HG03196 (cell line): ENCODE measurements around the gene VMAC.

Experiments
- ATAC-seq: cut with Tn5 transposase; IDR thresholded peaks from one replicate; pipeline ENCODE4 v1.9.1; 2021; ENCODE audit not compliant: unreplicated experiment

VMAC gene

DNA sequence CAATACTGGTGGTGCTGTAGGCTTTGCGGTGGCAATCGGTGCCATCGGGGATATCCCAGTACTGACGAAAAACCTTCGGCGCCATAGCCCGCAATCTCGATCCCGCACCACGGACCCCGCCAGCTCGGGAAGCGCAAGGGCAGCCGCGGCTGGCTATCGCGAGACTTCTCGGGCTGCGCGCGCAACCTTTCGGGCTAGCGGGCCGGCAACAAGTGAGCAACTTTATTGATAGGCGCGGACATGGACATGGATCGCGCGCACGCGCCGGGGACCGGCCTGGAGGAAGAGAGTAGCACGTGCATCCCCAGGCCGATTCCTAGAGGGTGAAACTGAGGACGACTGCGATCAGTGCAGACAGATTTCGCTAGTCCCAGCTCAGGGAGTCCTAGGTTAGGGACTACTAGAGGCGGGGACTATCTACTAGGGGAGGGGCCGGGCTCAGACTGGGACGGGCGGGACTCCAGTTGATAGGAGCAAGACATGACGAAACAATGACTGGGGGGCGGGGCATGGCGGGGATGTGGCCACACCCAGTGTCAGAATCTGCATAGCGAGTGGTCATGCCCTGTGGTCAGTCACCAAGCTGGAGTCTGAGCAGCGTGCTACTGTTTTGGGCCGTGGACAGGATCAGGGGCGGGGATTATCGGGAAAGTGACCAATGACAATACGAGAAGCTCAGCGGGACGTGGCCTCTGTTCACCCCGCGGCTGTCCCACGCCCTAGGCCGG, 884 bp upstream of the VMAC start, which contains the start of gene NDUFA11:
Gene NDUFA11, minus strand, starts transcription at position 167 of the 728 bp plus-strand sequence. Its CDS starts 82 bp downstream, at position 85.
- peak; percentile 26 for ATAC-seq

DNA sequence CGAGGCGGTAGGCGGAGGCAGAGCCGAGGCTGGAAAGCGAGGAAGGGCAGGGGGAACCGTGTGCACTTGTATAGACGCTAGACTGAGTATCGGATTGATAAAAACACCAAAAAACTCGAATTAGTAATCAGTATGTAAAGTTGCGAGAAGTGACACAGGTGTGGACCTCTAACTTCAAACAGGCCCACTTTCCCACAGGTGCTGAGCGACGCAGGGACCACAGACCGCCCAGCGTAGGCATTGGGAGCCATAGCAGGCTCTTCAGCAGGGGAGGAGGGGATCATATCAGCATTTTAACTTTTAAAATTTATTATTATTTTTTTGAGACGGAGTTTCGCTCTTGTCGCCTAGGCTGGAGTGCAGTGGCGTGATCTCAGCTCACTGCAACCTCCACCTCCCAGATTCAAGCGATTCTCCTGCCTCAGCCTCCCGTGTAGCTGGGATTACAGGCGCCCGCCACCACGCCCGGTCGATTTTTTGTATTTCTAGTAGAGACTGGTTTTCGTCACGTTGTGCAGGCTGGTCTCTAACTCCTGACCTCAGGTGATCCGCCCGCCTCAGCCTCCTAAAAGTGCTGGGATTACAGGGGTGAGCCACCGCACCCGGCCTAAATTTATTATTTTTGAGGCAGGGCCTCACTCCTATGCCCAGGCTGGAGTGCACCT, 574 bp downstream of the VMAC start:
- ATAC-seq = no peak

DNA sequence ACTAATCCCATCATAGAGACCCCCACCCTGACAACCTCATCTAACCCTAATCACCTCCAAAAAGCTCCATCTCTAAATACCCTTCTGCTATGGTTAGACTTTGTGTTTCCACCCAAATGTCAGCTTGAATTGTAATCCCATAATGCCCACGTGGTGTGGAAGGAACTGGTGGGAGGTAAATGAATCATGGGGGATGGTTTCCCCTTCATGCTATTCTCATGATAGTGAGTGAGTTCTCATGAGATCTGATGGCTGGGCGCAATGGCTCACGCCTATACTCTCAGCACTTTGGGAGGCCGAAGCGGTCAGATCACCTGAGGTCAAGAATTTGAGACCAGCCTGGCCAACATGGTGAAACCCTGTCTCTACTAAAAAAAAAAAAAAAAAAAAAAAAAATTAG, 2.6 kb downstream of the VMAC start:
- ATAC-seq = no peak

DNA sequence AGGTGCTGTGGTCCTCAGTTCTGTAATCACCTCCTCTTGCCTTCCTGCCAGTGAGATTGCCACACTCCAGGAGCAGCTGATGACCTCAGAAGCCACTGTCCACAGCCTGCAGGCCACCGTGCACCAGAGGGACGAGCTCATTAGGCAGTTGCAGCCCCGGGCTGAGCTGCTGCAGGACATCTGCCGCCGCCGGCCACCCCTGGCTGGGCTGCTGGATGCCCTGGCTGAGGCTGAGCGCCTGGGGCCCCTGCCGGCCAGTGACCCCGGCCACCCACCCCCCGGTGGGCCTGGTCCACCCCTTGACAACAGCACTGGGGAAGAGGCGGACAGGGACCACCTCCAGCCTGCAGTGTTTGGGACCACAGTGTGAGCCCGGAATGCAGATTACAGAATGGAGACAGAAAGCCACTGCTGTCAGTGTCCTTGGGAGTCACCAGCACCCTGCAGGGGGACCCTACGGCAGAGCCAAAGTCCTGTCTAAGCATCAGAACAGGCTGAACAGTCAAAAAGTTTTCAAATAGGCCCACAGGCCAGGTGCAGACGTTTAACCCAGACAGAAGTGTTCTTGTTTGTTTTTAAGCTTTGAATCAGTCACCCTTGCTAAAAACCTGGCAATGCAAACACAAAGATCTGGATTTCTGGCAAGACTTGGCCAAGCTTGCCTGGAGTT, 4.2 kb downstream of the VMAC start:
- ATAC-seq = no peak

DNA sequence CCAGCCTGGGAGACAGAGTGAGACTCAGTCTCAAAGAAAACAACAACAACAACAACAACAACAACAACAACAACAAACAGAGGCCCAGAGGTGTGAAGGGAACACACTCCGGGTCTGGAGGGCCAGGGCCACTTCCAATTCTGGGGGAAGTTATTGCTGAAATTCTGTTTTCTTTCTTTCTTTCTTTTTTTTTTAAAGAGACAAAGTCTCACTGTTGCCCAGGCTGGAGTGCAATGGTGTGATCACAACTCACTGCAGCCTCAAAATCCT, 5.9 kb downstream of the VMAC start:
- ATAC-seq = no peak

DNA sequence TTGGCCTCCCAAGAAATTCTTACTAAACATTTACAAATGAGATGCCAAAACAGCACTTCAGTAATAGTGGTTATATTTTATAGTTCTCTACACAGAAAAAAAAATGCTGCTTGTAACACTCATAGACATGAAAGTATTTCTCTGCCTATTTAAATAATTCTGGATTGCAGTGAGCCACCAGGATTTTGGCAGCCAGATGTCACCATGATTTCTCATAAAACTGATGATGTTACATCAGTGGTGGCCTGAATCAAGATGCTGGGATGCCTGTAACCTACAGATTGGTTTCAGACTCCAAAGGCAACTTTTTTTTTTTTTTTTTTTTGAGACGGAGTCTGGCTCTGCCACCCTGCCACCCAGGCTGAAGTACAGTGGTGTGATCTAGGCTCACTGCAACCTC, 6.7 kb downstream of the VMAC start:
- no peak for ATAC-seq

DNA sequence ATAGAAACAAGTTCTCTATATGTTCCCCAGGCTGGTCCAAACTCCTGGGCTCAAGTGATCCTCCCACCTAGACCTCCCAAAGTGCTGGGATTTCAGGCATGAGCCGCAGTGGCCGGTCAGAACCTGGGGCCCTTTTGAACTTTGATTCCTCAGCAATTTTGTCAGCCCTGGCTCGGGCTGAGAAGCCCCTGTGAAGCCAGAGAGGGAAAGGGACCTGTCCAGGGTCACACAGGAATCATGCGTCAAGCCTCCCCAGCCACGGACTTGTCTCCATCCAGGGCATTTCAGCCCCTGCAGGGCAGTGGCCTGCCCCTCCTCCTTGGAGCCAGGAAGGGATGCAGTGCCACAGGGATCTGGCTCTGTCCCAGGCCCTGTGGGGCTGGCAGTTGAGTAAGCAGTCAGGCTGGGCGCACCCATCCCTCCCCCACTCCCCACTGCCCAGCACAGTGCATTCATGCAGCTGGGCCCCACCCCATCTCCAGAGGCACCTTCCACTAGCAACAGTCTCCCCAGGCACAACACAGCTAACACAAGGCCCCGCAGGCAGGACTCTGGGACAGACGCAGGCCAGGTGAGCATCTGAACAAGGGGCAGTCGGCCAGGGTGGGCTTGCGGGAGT, 9.2 kb downstream of the VMAC start, which contains the start of gene CAPS:
Gene CAPS, plus strand, starts transcription at position 516 of the 619 bp plus-strand sequence. CDS start 153 bp downstream, outside the sequence.
- no peak for ATAC-seq

DNA sequence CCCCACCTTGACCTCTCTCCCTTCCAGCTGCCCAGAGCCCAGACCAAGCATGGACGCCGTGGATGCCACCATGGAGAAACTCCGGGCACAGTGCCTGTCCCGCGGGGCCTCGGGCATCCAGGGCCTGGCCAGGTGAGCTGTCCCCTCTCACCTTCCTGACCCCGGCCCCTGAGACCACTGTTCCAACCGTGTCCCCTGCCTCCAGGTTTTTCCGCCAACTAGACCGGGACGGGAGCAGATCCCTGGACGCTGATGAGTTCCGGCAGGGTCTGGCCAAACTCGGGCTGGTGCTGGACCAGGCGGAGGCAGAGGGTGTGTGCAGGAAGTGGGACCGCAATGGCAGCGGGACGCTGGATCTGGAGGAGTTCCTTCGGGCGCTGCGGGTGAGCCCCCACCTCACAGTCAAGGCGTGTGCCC, 9.7 kb downstream of the VMAC start:
- ATAC-seq = no peak

DNA sequence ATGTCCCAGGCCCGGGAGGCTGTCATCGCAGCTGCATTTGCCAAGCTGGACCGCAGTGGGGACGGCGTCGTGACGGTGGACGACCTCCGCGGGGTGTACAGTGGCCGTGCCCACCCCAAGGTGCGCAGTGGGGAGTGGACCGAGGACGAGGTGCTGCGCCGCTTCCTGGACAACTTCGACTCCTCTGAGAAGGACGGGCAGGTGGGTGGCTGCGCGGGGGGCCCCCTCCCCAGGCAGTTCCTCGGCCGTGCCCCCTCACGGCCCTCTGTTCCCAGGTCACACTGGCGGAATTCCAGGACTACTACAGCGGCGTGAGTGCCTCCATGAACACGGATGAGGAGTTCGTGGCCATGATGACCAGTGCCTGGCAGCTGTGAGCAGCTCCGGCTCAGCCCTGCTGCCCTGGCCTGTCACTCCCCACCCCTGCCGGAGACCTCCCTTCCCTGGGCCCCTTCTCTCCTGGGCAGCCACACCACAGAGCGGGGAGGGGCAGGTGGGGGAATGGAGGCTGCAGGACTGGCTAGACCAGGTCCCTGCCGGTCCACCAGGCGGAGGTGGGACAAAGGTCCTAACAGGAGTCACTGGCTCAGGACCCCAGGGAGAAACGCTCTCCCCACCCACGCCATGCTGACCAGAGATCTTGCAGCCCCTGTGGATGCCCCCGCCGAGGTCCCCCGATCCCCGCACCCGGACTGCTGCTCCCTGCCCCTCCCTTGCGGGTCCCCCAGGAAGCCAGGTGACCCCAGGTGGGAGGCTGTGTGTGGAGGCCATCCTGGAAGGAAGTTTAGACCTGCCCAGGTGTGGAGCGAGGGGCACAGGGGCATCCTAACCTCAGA, 10.5 kb downstream of the VMAC start:
- no peak for ATAC-seq

DNA sequence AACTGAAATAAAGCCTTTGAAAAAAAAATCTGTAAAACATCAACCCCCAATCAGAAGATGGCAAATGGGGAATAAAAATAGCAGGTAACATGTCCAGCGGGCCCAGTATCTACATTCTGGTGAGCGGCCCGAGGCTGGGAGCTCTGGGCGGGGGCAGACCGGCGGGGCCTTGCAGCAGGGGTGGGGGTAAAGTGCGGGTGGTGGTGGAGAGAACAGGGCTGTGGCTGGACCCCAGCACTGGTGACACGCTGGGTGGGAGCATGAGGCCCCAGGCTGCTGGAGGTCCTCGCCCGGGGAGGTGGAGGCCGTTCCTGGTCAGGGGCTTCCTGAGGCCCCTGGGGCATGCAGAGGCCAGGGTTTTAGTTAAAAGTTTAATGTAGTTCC, 11.1 kb downstream of the VMAC start:
- ATAC-seq = no peak

DNA sequence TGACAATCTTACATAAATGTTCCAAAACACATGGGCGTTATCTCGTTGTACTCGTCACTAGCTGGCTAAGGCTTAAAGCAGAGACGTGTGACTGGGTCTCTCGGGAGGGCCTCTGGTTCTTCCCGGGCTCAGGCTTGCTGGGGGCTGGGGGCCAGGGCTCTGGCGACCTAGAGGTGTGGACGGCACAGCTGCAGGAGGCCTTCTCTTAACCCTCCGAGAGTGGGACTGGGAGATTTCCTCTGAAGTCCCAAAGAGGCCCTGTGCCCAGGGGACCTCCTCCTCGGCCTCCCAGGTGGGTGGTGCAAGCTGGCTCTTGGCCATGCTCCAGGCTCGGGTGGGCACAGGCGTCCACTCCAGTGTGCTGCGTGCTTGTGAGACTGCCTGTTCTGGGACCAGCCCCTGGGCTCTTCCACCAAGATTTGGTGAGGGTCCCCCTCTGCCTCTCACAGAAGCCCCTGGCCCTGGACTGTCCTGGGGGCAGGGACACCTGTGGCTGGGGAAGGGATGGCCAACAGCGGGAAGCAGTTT, 11.6 kb downstream of the VMAC start:
- ATAC-seq = no peak

DNA sequence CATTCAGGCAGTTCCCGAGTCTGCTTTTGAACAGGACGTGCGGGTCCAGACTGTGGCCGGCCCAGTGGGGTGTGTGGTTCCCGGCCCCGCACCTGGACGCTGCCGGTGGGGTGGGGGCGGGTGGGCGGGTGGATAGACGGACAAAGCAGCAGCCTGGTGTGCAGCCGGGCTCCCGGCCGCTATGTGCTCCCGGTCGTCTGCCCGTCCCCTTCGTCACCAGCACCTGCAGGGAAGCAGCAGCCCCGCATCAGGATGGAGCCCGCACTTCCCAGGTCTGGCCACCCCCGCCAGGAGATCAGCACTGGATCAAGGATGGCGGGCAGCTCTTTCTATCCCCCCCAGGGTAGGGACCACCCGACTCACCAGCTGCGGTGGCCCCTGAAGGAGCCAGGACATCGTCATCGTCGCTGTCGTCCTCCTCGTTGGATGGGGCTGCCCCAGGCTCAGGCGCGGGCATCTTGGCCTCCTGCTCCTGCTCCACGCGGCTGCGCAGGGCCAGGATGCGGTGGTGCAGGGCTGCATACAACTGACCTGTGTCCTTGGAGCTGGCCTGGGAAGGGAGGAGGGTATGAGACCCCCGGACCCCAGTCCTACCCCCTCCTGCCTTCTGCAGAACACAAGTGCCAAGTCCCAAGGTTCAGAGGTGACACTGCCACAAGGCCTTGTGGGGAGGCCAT, 12.9 kb downstream of the VMAC start:
- ATAC-seq = no peak

DNA sequence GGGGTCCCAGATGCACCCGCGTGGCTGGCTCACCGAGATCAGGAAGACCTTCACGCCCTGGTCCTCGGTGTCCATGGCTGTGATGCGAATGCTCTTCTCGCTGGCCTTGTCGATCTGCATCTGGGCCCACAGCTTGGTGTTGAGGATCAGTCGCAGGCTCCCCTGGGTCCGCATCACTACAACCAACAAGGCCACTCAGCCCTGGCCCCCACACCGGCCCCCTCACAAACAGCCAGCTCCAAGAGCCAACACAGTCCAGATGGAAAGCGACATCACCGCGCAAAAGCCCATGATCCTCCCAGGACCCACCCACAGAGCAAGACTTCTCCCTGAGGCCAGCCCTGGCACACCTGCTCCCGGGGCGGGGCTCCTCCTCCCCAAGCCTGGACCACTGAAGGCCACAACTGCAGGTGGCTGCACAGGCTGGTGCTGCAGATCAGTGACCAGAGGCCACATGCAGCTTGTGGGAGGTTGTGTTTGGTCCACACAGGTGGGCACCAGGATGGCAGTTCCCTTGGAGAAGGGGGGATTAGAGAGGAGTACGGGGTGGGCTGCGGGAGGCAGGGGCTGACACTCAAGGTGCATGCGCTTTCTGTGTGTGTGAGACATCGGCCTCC, 13.9 kb downstream of the VMAC start:
- no peak for ATAC-seq

DNA sequence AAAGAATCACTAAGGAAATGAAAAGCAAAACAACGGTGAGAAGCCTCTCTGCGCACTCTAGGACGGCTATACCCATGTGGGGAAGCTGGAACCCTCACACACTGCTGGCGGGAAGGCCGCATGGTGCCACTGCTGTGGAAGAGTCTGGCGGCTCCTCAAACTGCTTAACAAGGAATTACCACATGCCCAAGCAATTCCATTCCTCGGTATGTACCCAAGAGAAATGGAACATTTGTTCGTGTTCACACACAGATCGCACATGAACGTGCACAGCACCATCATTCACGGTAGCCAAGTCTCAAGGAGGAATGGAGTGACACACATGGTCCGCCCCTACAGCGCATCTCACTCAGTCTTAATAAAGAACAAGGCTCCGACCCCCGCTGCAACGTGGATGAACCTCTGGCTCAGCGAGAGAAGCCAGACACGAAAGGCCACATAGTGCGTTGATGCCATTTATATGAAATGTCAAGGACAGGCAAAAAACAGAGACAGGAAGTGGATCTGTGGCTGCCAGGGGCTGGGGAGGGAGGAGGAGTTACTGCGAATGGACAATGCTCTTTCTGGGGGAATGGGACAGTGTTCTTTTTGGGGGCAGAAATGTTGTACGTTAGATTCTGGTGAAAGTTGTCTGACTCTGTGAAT, 17.0 kb downstream of the VMAC start:
- no peak for ATAC-seq

DNA sequence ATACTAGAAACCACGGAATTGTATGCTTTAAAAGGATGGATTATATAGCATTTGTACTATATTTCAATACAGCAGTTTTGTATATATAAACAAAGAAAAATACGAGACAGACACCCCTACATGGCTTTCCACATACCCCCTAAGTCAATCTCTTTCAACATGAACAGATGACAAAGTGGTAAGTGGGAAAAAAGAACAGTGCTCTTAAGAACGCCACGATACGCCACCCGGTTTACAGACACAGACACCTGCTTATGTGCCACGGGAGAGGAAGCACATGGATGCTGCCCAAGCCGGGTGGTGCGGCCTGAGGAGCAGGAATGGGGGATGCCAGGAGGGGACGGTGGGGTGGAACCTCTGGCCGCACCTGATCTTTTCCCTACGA, 17.5 kb downstream of the VMAC start:
- ATAC-seq = no peak

DNA sequence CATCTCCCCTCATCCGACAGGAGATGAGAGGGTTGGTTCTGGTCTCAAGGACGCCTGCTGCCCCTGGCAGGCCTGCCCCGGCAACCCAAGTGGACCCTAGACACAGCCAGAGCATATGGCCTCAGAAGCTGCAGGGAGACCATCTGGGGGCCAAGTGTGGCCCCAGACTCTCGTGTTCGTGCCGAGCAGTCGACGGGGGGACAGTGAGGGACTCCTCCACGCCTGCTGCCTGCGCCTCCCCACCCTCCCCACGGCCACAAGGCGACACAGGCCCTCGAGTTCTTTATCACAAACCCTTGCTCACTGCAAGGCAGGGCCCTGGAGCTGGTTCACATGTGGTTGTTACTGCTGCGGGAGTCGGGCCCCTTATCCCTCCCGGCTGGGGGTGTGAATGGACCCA, 18.7 kb downstream of the VMAC start:
- no peak for ATAC-seq

DNA sequence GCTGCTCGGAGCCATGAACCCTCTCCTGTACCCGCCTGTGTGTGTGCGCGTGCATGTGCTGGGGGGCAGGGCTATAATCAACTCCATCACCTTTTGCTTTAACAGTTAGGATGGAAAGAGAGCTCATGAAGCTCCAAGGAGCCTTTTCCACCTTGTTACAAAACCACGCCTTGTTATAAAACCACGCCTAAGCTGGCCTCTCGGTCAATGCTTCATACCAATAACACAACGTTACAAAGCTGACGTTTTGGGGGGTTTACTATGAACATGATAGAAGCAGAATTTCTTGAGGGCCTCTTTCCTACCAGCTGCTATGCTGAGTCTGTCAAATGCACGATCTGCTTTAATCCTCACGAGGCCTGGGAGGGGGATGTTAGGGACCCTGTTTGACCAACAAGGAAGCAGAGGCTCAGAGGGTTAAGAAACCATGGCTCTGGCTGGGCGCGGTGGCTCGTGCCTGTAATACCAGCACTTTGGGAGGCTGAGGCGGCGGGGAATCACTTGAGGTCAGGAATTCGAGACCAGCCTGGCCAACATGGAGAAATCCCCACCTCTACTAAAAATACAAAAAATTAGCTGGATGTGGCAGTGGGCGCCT, 21.3 kb downstream of the VMAC start:
- no peak for ATAC-seq

DNA sequence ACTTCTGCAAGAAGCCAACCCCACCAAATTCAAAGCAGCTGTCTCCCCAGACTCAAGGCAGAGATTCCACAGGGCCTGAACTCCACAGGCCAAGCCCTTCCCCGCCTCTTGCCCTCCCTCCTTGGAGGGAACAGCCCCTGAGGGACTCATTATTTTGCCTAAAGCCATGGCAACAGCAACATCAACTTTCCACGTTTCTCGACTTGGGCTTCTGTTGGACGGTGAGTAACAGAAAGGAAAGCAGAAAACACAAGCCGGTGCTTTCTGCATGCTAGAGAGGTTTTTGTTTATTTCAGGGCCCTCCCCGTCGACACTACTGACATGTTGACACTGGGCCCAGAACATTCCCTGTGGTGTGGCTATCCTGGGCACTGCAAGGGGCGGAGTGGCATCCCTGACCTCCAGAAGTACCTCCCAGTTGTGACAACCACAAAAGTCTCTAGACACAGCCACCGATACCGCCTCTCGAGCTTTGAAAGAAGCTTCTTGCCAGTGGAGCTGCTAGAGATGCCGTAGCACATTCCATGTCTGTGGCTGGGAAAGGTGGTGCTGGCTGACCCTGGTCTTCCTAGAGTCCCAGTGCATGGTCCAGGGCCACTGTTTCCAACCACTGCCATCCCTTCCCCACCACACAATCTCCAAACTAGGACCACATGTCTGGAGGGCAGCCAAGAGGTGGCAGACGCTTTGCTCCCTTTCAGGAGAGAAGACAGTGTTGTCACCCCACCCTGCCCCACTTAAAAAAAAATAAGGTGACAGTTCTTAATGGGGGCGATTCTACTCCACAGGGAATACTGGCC, 22.2 kb downstream of the VMAC start:
- ATAC-seq = no peak
